IMR-90 (cell line): ENCODE data around the gene TBXAS1. TPM values are rescaled to one million over a fixed set of nuclear protein-coding genes. Genes with fewer than 3 reads are reported as not detected.

Experiments used
- ATAC-seq: fragments of 200-7000 bp; cut with Tn5 transposase; 2 replicates; pipeline ENCODE4 v1.9.1; 2020; ENCODE audit warnings: low read depth, mild to moderate bottlenecking, moderate library complexity
- BruUV-seq: library from RNA; stranded (reverse); fragments of 400-500 nt; replicated peaks from 2 replicates; lab custom pipeline; 2021; lab: Mats Ljungman, UMichigan
- CTCF ChIA-PET: fragments of 300-600 bp; formaldehyde crosslinking; extraction: SDS; loops from one replicate; lab custom pipeline; 2021; ENCODE audit warnings: antibody characterized with exemption; lab: Yijun Ruan, JAX
- POLR2A ChIA-PET: fragments of 300-600 bp; sonication (Branson Sonifier 250); formaldehyde crosslinking; loops from one replicate; lab custom pipeline; 2022; ENCODE audit warnings: antibody characterized with exemption; ENCODE audit not compliant: unreplicated experiment; lab: Charles Lee
- DNase-seq: peaks from one replicate; pipeline ENCODE4 v3.0.0; 2013
- H2AFZ ChIP-seq: replicated peaks from 2 replicates; pipeline ENCODE3; 2013; ENCODE audit warnings: low read length, mild to moderate bottlenecking; ENCODE audit not compliant: poor library complexity
- H2AK5ac ChIP-seq: 2 replicates; pipeline ENCODE4 v1.6.1; 2013; ENCODE audit warnings: low read depth, low read length, inconsistent platforms
- H2AK9ac ChIP-seq: replicated peaks from 2 replicates; pipeline ENCODE3; 2013; ENCODE audit warnings: mild to moderate bottlenecking, low read depth, low read length, moderate library complexity; ENCODE audit not compliant: poor library complexity
- H2BK120ac ChIP-seq: 2 replicates; pipeline ENCODE4 v1.6.1; 2013; ENCODE audit warnings: low read depth, low read length, inconsistent platforms
- H2BK15ac ChIP-seq: 3 replicates; pipeline ENCODE4 v1.6.1; 2013; ENCODE audit warnings: low read depth, low read length, inconsistent platforms
- H2BK20ac ChIP-seq: 2 replicates; pipeline ENCODE4 v1.6.1; 2013; ENCODE audit warnings: low read depth, mild to moderate bottlenecking, inconsistent platforms, low read length, moderate library complexity
- H2BK5ac ChIP-seq: 2 replicates; pipeline ENCODE4 v1.6.1; 2013; ENCODE audit warnings: mild to moderate bottlenecking, low read depth, low read length, inconsistent platforms; ENCODE audit not compliant: poor library complexity, severe bottlenecking
- H3K14ac ChIP-seq: replicated peaks from 2 replicates; pipeline ENCODE4 v1.6.1; 2013; ENCODE audit warnings: low read depth, low read length, inconsistent platforms
- H3K18ac ChIP-seq: 2 replicates; pipeline ENCODE4 v1.6.1; 2013; ENCODE audit warnings: low read depth, low read length, control low read depth
- H3K23ac ChIP-seq: 2 replicates; pipeline ENCODE4 v1.6.1; 2013; ENCODE audit warnings: low read depth, low read length, inconsistent platforms
- H3K27ac ChIP-seq: 2 replicates; pipeline ENCODE4 v1.5.1; 2013; ENCODE audit warnings: mild to moderate bottlenecking, control low read depth, low read length; ENCODE audit not compliant: insufficient read depth
- H3K27me3 ChIP-seq: 2 replicates; pipeline ENCODE4 v1.6.1; 2013; ENCODE audit warnings: low read length; ENCODE audit not compliant: control insufficient read depth, insufficient read depth
- H3K36me3 ChIP-seq: 2 replicates; pipeline ENCODE4 v1.6.1; 2013; ENCODE audit warnings: low read length, mixed read lengths; ENCODE audit not compliant: control insufficient read depth, insufficient read depth
- H3K4ac ChIP-seq: 2 replicates; pipeline ENCODE4 v1.6.1; 2013; ENCODE audit warnings: low read depth, low read length, inconsistent platforms
- H3K4me1 ChIP-seq: 2 replicates; pipeline ENCODE4 v1.6.1; 2013; ENCODE audit warnings: low read length, mixed read lengths; ENCODE audit not compliant: control insufficient read depth, insufficient read depth
- H3K4me2 ChIP-seq: 2 replicates; pipeline ENCODE4 v1.6.1; 2013; ENCODE audit warnings: low read depth, mild to moderate bottlenecking, control low read depth, low read length, moderate library complexity
- H3K4me3 ChIP-seq: 2 replicates; pipeline ENCODE4 v1.5.1; 2013; ENCODE audit warnings: low read depth, mild to moderate bottlenecking, control low read depth, low read length, moderate library complexity; ENCODE audit not compliant: insufficient read depth
- H3K56ac ChIP-seq: 2 replicates; pipeline ENCODE4 v1.6.1; 2013; ENCODE audit warnings: low read length, inconsistent platforms; ENCODE audit not compliant: insufficient read depth; ENCODE audit errors: extremely low read depth
- H3K79me1 ChIP-seq, 2 experiments: 2 replicates each; pipeline ENCODE4 v1.6.1; 2013; ENCODE audit warnings: low read length in 2 of 2, inconsistent platforms in 1 of 2, low read depth in 1 of 2
- H3K9ac ChIP-seq: 2 replicates; pipeline ENCODE4 v1.6.1; 2013; ENCODE audit warnings: low read depth, low read length, control low read depth
- H3K9me1 ChIP-seq: 2 replicates; pipeline ENCODE4 v1.6.1; 2013; ENCODE audit warnings: low read length, inconsistent platforms; ENCODE audit not compliant: insufficient read depth
- H3K9me3 ChIP-seq: 2 replicates; pipeline ENCODE4 v1.6.1; 2013; ENCODE audit warnings: low read length; ENCODE audit not compliant: control insufficient read depth, insufficient read depth
- H4K20me1 ChIP-seq: 2 replicates; pipeline ENCODE4 v1.6.1; 2013; ENCODE audit warnings: low read length, inconsistent platforms; ENCODE audit not compliant: insufficient read depth
- H4K5ac ChIP-seq: 2 replicates; pipeline ENCODE4 v1.6.1; 2013; ENCODE audit warnings: mild to moderate bottlenecking, low read depth, low read length, control low read depth
- H4K8ac ChIP-seq, 2 experiments: 2 replicates each; pipeline ENCODE4 v1.6.1; 2013; ENCODE audit warnings: low read depth in 2 of 2, low read length in 2 of 2, control low read depth in 1 of 2, inconsistent platforms in 1 of 2
- H4K91ac ChIP-seq: 2 replicates; pipeline ENCODE4 v1.6.1; 2013; ENCODE audit warnings: low read depth, low read length, inconsistent platforms; ENCODE audit not compliant: insufficient read depth
- CEBPB ChIP-seq: IDR thresholded peaks from 2 replicates; pipeline ENCODE4 v1.6.1; 2012; ENCODE audit warnings: low read depth, low read length, improper control_type of control experiment
- CHD1 ChIP-seq: IDR thresholded peaks from 2 replicates; pipeline ENCODE4 v1.6.1; 2012; ENCODE audit warnings: low read depth, low read length, improper control_type of control experiment
- CTCF ChIP-seq: conservative IDR thresholded peaks from 2 replicates; pipeline ENCODE4 v1.5.1; 2012; ENCODE audit warnings: mild to moderate bottlenecking, low read depth, low read length, improper control_type of control experiment
- ELK1 ChIP-seq: fragments of 150-350 bp; IDR thresholded peaks from 2 replicates; pipeline ENCODE4 v1.6.1; 2016; ENCODE audit warnings: low read depth, mild to moderate bottlenecking, low read length, moderate library complexity, borderline replicate concordance
- MAFK ChIP-seq: IDR thresholded peaks from 2 replicates; pipeline ENCODE4 v1.6.1; 2012; ENCODE audit warnings: low read depth, low read length, improper control_type of control experiment
- MAZ ChIP-seq: IDR thresholded peaks from 2 replicates; pipeline ENCODE4 v1.6.1; 2012; ENCODE audit warnings: low read depth, mild to moderate bottlenecking, low read length, improper control_type of control experiment, moderate library complexity, borderline replicate concordance
- MXI1 ChIP-seq: IDR thresholded peaks from 2 replicates; pipeline ENCODE4 v1.6.1; 2012; ENCODE audit warnings: low read depth, mild to moderate bottlenecking, low read length, moderate library complexity, borderline replicate concordance
- NFE2L2 ChIP-seq: fragments of 150-350 bp; IDR thresholded peaks from 2 replicates; pipeline ENCODE4 v1.6.1; 2016; ENCODE audit warnings: low read depth, mild to moderate bottlenecking, low read length
- POLR2A ChIP-seq: IDR thresholded peaks from 2 replicates; pipeline ENCODE4 v1.6.1; 2012; ENCODE audit warnings: mild to moderate bottlenecking, low read depth, low read length
- RAD21 ChIP-seq: IDR thresholded peaks from 2 replicates; pipeline ENCODE4 v1.6.1; 2012; ENCODE audit warnings: low read length, improper control_type of control experiment
- RCOR1 ChIP-seq: IDR thresholded peaks from 2 replicates; pipeline ENCODE4 v1.6.1; 2012; ENCODE audit warnings: mild to moderate bottlenecking, low read length, improper control_type of control experiment; ENCODE audit not compliant: insufficient replicate concordance
- RFX5 ChIP-seq: IDR thresholded peaks from 2 replicates; pipeline ENCODE4 v1.8.0; 2012; ENCODE audit warnings: low read depth, mild to moderate bottlenecking, low read length, moderate library complexity
- SMC3 ChIP-seq: fragments of 150-350 bp; IDR thresholded peaks from 2 replicates; pipeline ENCODE4 v1.6.1; 2016; ENCODE audit warnings: low read depth, mild to moderate bottlenecking, antibody characterized with exemption, low read length, moderate library complexity
- USF2 ChIP-seq: fragments of 150-350 bp; IDR thresholded peaks from 2 replicates; pipeline ENCODE4 v1.6.1; 2017; ENCODE audit warnings: mild to moderate bottlenecking, antibody characterized with exemption, low read length, low read depth
- WGBS, 2 experiments: methylation state at CpG; one replicate each; pipeline versions ENCODE4 v1.1.5 to v1.1.7; 2013; ENCODE audit warnings: missing lambda C conversion rate in 2 of 2; ENCODE audit not compliant: insufficient read length in 1 of 2; ENCODE audit errors: extremely low coverage in 2 of 2; 5-methylcytosine and 5-hydroxymethylcytosine counted together
- dilution Hi-C: fragments of 300-500 bp; cut with HindIII; formaldehyde crosslinking; loops from one replicate; pipeline ENCODE4 v1.14.3; 2018; ENCODE audit warnings: low sequenced_read_pairs; ENCODE audit not compliant: unreplicated experiment
- in situ Hi-C: fragments of 300-500 bp; cut with MboI; formaldehyde crosslinking; loops from 3 replicates; pipeline ENCODE4 v1.14.3; 2019; ENCODE audit warnings: low sequenced_read_pairs, inconsistent platforms, mixed read lengths
- intact Hi-C: fragments of 100-400 bp; cut with micrococcal nuclease; formaldehyde crosslinking; loops from 2 replicates; pipeline ENCODE4 v1.10.0; 2022
- polyA plus RNA-seq, 3 experiments: library from polyadenylated mRNA; depleted of rRNA; stranded (reverse); fragments of >200 nt; gene quantifications; 2 replicates each; pipeline ENCODE4 v1.2.3, GENCODE V29; 2012; ENCODE audit warnings: low replicate concordance in 1 of 3
- total RNA-seq: library from RNA; depleted of rRNA; stranded (reverse); fragments of >200 nt; gene quantifications from 2 replicates; pipeline ENCODE4 v1.2.3, GENCODE V29; 2012

Gene TBXAS1
- total and polyA plus RNA-seq, 2 of the 4 experiments (the other 2 are of a cell fraction), result 5.9 to 10.8 TPM

- Histone ChIP-seq H3K79me1 (peaks cover 0 to 17% of the 10 kb centered on the region in 2 experiments; a peak in 1 of 4 replicates), H2BK120ac (no peak overlapping the region), H3K4me3 (no peak overlapping the region), H3K18ac (no peak overlapping the region), H3K4me2 (no peak overlapping the region), H3K27me3 (no peaks in the 10 kb centered on the region), H3K4ac (no peak overlapping the region), H2AK5ac (no peak overlapping the region), H2AK9ac (no peak overlapping the region), H3K36me3 (peaks cover 5% of the 10 kb centered on the region), H4K91ac (no peak overlapping the region), H2AFZ (no peak overlapping the region), H3K56ac (no peak overlapping the region), H3K4me1 (no peaks in the 10 kb centered on the region), H3K14ac (no peak overlapping the region), H2BK20ac (no peak overlapping the region), H3K9me1 (peaks cover 5% of the 10 kb centered on the region; the same call in 1 of the 2 replicates), H3K23ac (no peak overlapping the region), H3K9me3 (no peaks in the 10 kb centered on the region), H4K20me1 (no peaks in the 10 kb centered on the region), H3K27ac (no peak overlapping the region), H2BK15ac (no peak overlapping the region), H4K8ac (no peak overlapping the region), H2BK5ac (no peak overlapping the region), H4K5ac (no peak overlapping the region), H3K9ac (no peak overlapping the region)
- no peak for DNase-seq
- ATAC-seq, result no peak
- TF ChIP-seq USF2, result no peak
- no peak for TF ChIP-seq NFE2L2
- TF ChIP-seq SMC3, result no peak
- no peak for TF ChIP-seq RFX5
- TF ChIP-seq MAZ, result no peak
- no peak for TF ChIP-seq CHD1
- TF ChIP-seq RCOR1, result no peak
- no peak for TF ChIP-seq POLR2A
- TF ChIP-seq MAFK, result no peak
- TF ChIP-seq ELK1, result no peak
- no peak for TF ChIP-seq RAD21
- TF ChIP-seq CTCF, result no peak
- TF ChIP-seq CEBPB, result no peak
- TF ChIP-seq MXI1, result no peak
- intact Hi-C loops, result no loop called here
- ChIA-PET CTCF (no interaction called here), POLR2A (no interaction called here)
- dilution Hi-C loops, result no loop called here
- no TSS peak for BruUV-seq
- 84% methylated on average over 3 of the region's 5 CpGs; no CpG with 5 or more reads in 1 of the 2 experiments for WGBS, 2 experiments
- in situ Hi-C loops, result no loop called here
These were observed 220.4 kb downstream of the TBXAS1 start for GRCh38 chr7:140049339-140050024.
